K562 (cell line): Measurements from ENCODE around the gene IL6R. TPM values are rescaled to one million over a fixed set of nuclear protein-coding genes. Genes with fewer than 3 reads are reported as not detected.

ENCODE experiments used
- ESRRA ChIP-seq: fragments of 450-650 bp; IDR thresholded peaks from 2 replicates; pipeline ENCODE4 v1.6.1; 2014; ENCODE audit warnings: low read depth, mild to moderate bottlenecking, moderate library complexity, borderline replicate concordance
- GATAD2B ChIP-seq: fragments of 450-650 bp; IDR thresholded peaks from 2 replicates; pipeline ENCODE4 v1.6.1; 2017; ENCODE audit warnings: mild to moderate bottlenecking, borderline replicate concordance
- JUND ChIP-seq, 2 experiments: IDR thresholded peaks; 2 replicates in 1 of 2; 3 replicates in 1 of 2; pipeline ENCODE4 v1.6.1; 2011; ENCODE audit warnings: borderline replicate concordance in 2 of 2, low read depth in 2 of 2, low read length in 2 of 2, improper control_type of control experiment in 1 of 2, missing biosample characterization in 1 of 2, missing genetic modification characterization in 1 of 2, missing genetic modification reagents in 1 of 2
- MEF2A ChIP-seq: IDR thresholded peaks from 2 replicates; pipeline ENCODE4 v1.6.1; 2011; ENCODE audit warnings: low read depth, mild to moderate bottlenecking, low read length, moderate library complexity; ENCODE audit not compliant: control insufficient read depth
- SPI1 ChIP-seq: IDR thresholded peaks from 2 replicates; pipeline ENCODE4 v1.6.1; 2011; ENCODE audit warnings: low read depth, low read length, control low read depth, borderline replicate concordance
- polyA plus RNA-seq, 8 experiments: library from polyadenylated mRNA; depleted of rRNA in 4 of 8; stranded (reverse) in 5 of 8; unstranded in 3 of 8; fragments of >200 nt; fragmentation: Nextera tagmentation in 2 of 8; fragmentation: Illumina TruSeq in 1 of 8; extraction: Ambion mirVana in 2 of 8; extraction: Trizol in 1 of 8; gene quantifications; 2 replicates each; pipeline versions ENCODE4 v1.2.1 to v1.2.3, GENCODE V29; 2011 to 2014; ENCODE audit warnings: inconsistent platforms in 1 of 8, missing spikeins in 1 of 8
- total RNA-seq, 7 experiments: library from RNA; depleted of rRNA in 6 of 7; stranded (reverse); fragments of >200 nt in 6 of 7; fragmentation: Illumina TruSeq in 2 of 7; extraction: Trizol in 2 of 7; gene quantifications; 2 replicates each; pipeline versions ENCODE4 v1.2.1 to v1.2.3, GENCODE V29; 2011 to 2021; ENCODE audit warnings: low replicate concordance in 1 of 7
- TF ChIP-seq, protein P1 (sequence below), 2 experiments: IDR thresholded peaks; 2 replicates each; pipeline ENCODE4 v1.6.1; 2012; ENCODE audit warnings: improper control_type of control experiment in 2 of 2, low read depth in 2 of 2, low read length in 2 of 2, borderline replicate concordance in 1 of 2
- TF ChIP-seq, protein P2 (sequence below), 2 experiments: fragments of 450-650 bp in 1 of 2; sonication (generic) in 1 of 2; formaldehyde crosslinking in 1 of 2; IDR thresholded peaks; 2 replicates each; pipeline versions ENCODE4 v1.7.1 to v1.9.0; 2016 to 2022; ENCODE audit warnings: inconsistent platforms in 1 of 2, mild to moderate bottlenecking in 1 of 2, missing genetic modification reagents in 1 of 2
- TF ChIP-seq, protein P3 (sequence below), 2 experiments: IDR thresholded peaks in 1 of 2; conservative IDR thresholded peaks in 1 of 2; 2 replicates each; pipeline ENCODE4 v1.6.1; 2016; ENCODE audit warnings: low read depth in 2 of 2, mild to moderate bottlenecking in 1 of 2, missing compliant biosample characterization in 1 of 2, missing genetic modification characterization in 1 of 2, moderate library complexity in 1 of 2

IL6R gene
- total and polyA plus RNA-seq, 9 of the 15 experiments (the other 6 are each of a cell fraction or from before 2014, with no cell fraction given) = 0.05 to 1.1 (median 0.11) TPM; not detected in 2

DNA sequence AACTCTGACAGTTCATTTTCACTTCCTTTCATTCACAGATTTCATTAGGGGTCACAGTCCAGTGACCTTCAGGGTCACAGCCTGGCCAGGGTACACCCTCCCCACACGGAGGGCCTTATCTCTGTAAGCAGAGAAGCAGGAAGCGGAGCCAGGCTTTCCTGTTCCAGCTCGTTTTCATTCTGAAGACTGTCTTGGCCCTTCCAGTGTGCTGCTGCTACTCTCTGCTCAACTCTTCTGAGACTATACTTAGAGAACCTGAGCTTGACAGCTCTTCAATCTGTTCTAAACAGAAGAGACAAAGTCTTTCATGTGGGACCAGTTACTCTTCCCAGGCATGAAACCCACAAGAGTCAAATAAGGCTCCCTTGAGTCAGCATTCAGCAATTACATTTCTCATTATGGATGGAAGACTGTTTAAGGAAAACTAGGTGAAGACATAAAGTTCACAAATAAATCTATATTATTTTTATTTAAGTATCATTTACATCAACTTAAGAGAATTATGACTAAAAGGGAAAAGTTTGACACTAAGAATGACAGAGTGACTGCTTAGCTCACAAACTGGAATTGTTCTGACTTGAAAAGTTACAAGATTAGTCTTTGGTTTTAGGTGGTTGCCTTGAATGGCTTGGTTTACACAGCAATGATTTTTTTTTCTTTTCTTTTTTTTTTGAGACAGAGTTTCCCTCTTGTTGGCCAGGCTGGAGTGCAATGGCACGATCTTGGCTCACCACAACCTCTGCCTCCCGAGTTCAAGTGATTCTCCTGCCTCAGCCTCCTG lies 92.1 kb downstream of the IL6R start (continued):
- TF ChIP-seq, protein P1, sequence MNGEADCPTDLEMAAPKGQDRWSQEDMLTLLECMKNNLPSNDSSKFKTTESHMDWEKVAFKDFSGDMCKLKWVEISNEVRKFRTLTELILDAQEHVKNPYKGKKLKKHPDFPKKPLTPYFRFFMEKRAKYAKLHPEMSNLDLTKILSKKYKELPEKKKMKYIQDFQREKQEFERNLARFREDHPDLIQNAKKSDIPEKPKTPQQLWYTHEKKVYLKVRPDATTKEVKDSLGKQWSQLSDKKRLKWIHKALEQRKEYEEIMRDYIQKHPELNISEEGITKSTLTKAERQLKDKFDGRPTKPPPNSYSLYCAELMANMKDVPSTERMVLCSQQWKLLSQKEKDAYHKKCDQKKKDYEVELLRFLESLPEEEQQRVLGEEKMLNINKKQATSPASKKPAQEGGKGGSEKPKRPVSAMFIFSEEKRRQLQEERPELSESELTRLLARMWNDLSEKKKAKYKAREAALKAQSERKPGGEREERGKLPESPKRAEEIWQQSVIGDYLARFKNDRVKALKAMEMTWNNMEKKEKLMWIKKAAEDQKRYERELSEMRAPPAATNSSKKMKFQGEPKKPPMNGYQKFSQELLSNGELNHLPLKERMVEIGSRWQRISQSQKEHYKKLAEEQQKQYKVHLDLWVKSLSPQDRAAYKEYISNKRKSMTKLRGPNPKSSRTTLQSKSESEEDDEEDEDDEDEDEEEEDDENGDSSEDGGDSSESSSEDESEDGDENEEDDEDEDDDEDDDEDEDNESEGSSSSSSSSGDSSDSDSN (IDR thresholded peaks at IDR 0.05; ENCODE audit: borderline replicate concordance in 1 of 2, low read depth in 2 of 2, low read length in 2 of 2) = 0 out of 4 replicates have a peak, but pooled peaks of 1 of the 2 experiments have one; percentile 41
- TF ChIP-seq, protein P2, sequence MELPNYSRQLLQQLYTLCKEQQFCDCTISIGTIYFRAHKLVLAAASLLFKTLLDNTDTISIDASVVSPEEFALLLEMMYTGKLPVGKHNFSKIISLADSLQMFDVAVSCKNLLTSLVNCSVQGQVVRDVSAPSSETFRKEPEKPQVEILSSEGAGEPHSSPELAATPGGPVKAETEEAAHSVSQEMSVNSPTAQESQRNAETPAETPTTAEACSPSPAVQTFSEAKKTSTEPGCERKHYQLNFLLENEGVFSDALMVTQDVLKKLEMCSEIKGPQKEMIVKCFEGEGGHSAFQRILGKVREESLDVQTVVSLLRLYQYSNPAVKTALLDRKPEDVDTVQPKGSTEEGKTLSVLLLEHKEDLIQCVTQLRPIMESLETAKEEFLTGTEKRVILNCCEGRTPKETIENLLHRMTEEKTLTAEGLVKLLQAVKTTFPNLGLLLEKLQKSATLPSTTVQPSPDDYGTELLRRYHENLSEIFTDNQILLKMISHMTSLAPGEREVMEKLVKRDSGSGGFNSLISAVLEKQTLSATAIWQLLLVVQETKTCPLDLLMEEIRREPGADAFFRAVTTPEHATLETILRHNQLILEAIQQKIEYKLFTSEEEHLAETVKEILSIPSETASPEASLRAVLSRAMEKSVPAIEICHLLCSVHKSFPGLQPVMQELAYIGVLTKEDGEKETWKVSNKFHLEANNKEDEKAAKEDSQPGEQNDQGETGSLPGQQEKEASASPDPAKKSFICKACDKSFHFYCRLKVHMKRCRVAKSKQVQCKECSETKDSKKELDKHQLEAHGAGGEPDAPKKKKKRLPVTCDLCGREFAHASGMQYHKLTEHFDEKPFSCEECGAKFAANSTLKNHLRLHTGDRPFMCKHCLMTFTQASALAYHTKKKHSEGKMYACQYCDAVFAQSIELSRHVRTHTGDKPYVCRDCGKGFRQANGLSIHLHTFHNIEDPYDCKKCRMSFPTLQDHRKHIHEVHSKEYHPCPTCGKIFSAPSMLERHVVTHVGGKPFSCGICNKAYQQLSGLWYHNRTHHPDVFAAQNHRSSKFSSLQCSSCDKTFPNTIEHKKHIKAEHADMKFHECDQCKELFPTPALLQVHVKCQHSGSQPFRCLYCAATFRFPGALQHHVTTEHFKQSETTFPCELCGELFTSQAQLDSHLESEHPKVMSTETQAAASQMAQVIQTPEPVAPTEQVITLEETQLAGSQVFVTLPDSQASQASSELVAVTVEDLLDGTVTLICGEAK (IDR thresholded peaks at IDR 0.05) = 0 out of 2 replicates have a peak, but pooled peaks have one; percentile 25
- TF ChIP-seq, protein P2 (CRISPR knock-in tag; IDR thresholded peaks at IDR 0.05) = no peak
- TF ChIP-seq ESRRA = peak; percentile 99
- peak; percentile 56; the same call in 1 of the 2 replicates for TF ChIP-seq JUND (IDR thresholded peaks at IDR 0.05; ENCODE audit: borderline replicate concordance, low read depth, low read length)
- TF ChIP-seq JUND (tag; IDR thresholded peaks at IDR 0.05; ENCODE audit: borderline replicate concordance, low read depth, low read length) = peak; percentile 46; the same call in 1 of the 3 replicates
- TF ChIP-seq GATAD2B = peak; percentile 51
- peak; percentile 58; the same call in 1 of the 2 replicates for TF ChIP-seq SPI1
- 0 out of 2 replicates have a peak, but pooled peaks have one; percentile 3 for TF ChIP-seq MEF2A
- TF ChIP-seq, protein P3, sequence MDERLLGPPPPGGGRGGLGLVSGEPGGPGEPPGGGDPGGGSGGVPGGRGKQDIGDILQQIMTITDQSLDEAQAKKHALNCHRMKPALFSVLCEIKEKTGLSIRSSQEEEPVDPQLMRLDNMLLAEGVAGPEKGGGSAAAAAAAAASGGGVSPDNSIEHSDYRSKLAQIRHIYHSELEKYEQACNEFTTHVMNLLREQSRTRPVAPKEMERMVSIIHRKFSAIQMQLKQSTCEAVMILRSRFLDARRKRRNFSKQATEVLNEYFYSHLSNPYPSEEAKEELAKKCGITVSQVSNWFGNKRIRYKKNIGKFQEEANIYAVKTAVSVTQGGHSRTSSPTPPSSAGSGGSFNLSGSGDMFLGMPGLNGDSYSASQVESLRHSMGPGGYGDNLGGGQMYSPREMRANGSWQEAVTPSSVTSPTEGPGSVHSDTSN (CRISPR knock-in tag; IDR thresholded peaks at IDR 0.05; ENCODE audit: low read depth) = no peak
- TF ChIP-seq, protein P3 (tag; conservative IDR thresholded peaks at IDR 0.05; ENCODE audit: low read depth) = peak; percentile 38; the same call in 1 of the 2 replicates
